DND-41 (cell line): ENCODE data around the gene SEMA3A.

Experiments
- ATAC-seq: fragments of 200-7000 bp; cut with Tn5 transposase; 3 replicates; pipeline ENCODE4 v1.9.1; 2021; ENCODE audit warnings: low read depth; ENCODE audit not compliant: insufficient read depth
- DNase-seq: peaks from one replicate; pipeline ENCODE4 v3.0.0-alpha.2; 2020
- H2AFZ ChIP-seq: 2 replicates; pipeline ENCODE4 v1.6.0; 2012; ENCODE audit warnings: low read depth, low read length
- H3K27ac ChIP-seq: 2 replicates; pipeline ENCODE4 v1.5.1; 2012; ENCODE audit warnings: low read length, inconsistent platforms
- H3K27me3 ChIP-seq: fragments of 200-600 bp; sonication (generic); 2 replicates; pipeline ENCODE4 v1.6.0; 2012; ENCODE audit warnings: low read length, mild to moderate bottlenecking, inconsistent platforms; ENCODE audit not compliant: insufficient read depth, poor library complexity
- H3K36me3 ChIP-seq: 2 replicates; pipeline ENCODE4 v1.5.1; 2012; ENCODE audit warnings: low read length, inconsistent platforms; ENCODE audit not compliant: insufficient read depth
- H3K4me1 ChIP-seq: 2 replicates; pipeline ENCODE4 v1.5.1; 2012; ENCODE audit warnings: mild to moderate bottlenecking, low read length; ENCODE audit not compliant: insufficient read depth
- H3K4me2 ChIP-seq: 2 replicates; pipeline ENCODE4 v1.6.0; 2012; ENCODE audit warnings: mild to moderate bottlenecking, moderate library complexity, low read length, inconsistent platforms; ENCODE audit not compliant: insufficient read depth
- H3K4me3 ChIP-seq, 2 experiments: fragments of 200-600 bp in 1 of 2; shearing (Covaris generic) in 1 of 2; 2 replicates each; pipeline ENCODE4 v1.5.1; 2012 to 2016; ENCODE audit warnings: inconsistent platforms in 2 of 2, low read length in 2 of 2, mild to moderate bottlenecking in 2 of 2, low read depth in 1 of 2, moderate library complexity in 1 of 2
- H3K79me2 ChIP-seq: 2 replicates; pipeline ENCODE4 v1.6.0; 2012; ENCODE audit warnings: low read length, inconsistent platforms; ENCODE audit not compliant: insufficient read depth
- H3K9ac ChIP-seq: 2 replicates; pipeline ENCODE4 v1.6.0; 2012; ENCODE audit warnings: low read depth, mild to moderate bottlenecking, inconsistent platforms, low read length, moderate library complexity
- H3K9me3 ChIP-seq: 2 replicates; pipeline ENCODE4 v1.5.1; 2012; ENCODE audit warnings: low read length, moderate library complexity, mild to moderate bottlenecking, inconsistent platforms; ENCODE audit not compliant: insufficient read depth, severe bottlenecking
- H4K20me1 ChIP-seq: 2 replicates; pipeline ENCODE4 v1.6.0; 2012; ENCODE audit warnings: low read length; ENCODE audit not compliant: insufficient read depth
- EZH2 ChIP-seq: IDR thresholded peaks from 3 replicates; pipeline ENCODE4 v1.6.1; 2012; ENCODE audit warnings: borderline replicate concordance, low read depth, mild to moderate bottlenecking, moderate library complexity, low read length, inconsistent platforms; ENCODE audit not compliant: severe bottlenecking
- TF ChIP-seq, protein P1 (sequence below): IDR thresholded peaks from 2 replicates; pipeline ENCODE4 v1.5.1; 2012; ENCODE audit warnings: borderline replicate concordance, low read length, moderate library complexity, mild to moderate bottlenecking; ENCODE audit not compliant: poor library complexity, severe bottlenecking; ENCODE audit errors: extremely low read depth

Gene SEMA3A

DNA sequence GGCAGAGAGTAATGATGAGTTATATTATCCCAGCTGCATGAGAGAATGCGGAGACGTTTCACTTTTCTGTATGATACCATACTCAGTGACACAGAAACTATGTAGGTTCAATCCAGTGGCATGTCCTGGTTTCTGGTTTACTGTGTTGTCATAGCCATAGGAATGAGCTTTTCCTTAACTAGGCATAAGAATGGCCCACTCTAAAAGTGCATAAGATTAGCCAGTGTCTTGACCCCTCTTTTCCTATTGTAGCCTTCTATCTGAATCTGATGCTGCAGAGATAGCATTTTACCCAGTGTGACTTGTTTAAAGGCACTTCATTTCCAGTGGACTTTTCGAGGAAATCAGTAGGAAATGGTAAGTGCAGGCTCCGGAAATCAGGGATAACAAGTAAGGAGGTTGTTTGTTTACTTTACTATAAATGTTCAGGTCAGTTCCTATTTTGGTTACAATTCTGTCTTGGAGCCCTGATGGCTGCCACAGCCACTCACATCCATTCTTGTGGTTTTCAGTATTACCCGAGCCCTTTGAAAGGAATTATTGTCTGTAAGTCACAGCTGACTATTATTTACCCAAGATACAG is 70.5 kb downstream of the SEMA3A start:
- ATAC-seq: peak; percentile 44; the same call in 2 of the 3 replicates
- Histone ChIP-seq H3K79me2 (no peaks in the 10 kb centered on the region), H4K20me1 (no peaks in the 10 kb centered on the region), H3K4me3 (no peak overlapping the region), H3K4me1 (no peaks in the 10 kb centered on the region), H3K27me3 (no peaks in the 10 kb centered on the region), H3K27ac (no peak overlapping the region), H3K9ac (no peak overlapping the region), H3K36me3 (no peaks in the 10 kb centered on the region), H2AFZ (no peak overlapping the region), H3K9me3 (no peaks in the 10 kb centered on the region), H3K4me2 (no peak overlapping the region)
- TF ChIP-seq, protein P1, sequence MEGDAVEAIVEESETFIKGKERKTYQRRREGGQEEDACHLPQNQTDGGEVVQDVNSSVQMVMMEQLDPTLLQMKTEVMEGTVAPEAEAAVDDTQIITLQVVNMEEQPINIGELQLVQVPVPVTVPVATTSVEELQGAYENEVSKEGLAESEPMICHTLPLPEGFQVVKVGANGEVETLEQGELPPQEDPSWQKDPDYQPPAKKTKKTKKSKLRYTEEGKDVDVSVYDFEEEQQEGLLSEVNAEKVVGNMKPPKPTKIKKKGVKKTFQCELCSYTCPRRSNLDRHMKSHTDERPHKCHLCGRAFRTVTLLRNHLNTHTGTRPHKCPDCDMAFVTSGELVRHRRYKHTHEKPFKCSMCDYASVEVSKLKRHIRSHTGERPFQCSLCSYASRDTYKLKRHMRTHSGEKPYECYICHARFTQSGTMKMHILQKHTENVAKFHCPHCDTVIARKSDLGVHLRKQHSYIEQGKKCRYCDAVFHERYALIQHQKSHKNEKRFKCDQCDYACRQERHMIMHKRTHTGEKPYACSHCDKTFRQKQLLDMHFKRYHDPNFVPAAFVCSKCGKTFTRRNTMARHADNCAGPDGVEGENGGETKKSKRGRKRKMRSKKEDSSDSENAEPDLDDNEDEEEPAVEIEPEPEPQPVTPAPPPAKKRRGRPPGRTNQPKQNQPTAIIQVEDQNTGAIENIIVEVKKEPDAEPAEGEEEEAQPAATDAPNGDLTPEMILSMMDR: no peak
- no peak for DNase-seq

DNA sequence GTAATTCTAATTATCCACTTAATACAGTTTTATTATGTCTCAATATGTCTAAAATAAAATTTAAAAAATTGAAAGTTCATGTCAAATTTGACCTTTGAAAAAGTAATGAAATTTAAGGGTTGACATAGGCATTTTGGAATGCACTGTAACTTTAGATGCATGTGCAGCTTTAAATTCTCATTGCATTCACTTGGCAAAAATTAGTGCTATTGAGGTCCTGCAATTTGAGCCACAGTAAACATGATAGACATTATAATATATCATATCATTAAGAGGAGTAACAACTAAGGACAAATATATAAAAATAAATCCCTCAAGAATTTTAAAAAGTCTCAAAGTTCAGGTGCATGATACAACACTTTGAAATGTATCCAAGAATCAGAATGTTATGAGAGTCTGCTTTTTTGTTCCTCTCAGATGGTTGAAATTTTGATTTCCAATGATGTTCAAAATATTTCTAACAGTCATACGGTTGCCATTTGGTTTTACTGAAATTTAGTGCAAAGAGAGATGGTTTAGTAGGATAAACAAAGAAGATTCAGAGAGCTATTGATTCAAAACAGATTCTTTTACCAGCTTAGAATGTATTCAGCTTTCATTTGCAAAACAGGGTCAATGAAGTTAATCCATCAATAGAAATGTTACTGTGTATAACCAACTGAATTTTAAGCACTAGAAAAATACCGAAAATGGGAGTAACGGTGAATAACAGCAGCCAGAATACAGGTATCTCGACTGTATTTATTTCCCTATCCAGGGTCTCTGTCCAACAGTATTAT is 71.8 kb downstream of the SEMA3A start:
- Histone ChIP-seq H3K4me3 (no peak overlapping the region), H3K27ac (no peak overlapping the region), H3K79me2 (no peaks in the 10 kb centered on the region), H4K20me1 (no peaks in the 10 kb centered on the region), H3K9me3 (no peaks in the 10 kb centered on the region), H3K4me2 (no peak overlapping the region), H3K9ac (no peak overlapping the region), H3K36me3 (no peaks in the 10 kb centered on the region), H2AFZ (no peak overlapping the region), H3K4me1 (no peaks in the 10 kb centered on the region), H3K27me3 (no peaks in the 10 kb centered on the region)
- TF ChIP-seq, protein P1: no peak
- no peak for TF ChIP-seq EZH2
- no peak for ATAC-seq
- DNase-seq: no peak

DNA sequence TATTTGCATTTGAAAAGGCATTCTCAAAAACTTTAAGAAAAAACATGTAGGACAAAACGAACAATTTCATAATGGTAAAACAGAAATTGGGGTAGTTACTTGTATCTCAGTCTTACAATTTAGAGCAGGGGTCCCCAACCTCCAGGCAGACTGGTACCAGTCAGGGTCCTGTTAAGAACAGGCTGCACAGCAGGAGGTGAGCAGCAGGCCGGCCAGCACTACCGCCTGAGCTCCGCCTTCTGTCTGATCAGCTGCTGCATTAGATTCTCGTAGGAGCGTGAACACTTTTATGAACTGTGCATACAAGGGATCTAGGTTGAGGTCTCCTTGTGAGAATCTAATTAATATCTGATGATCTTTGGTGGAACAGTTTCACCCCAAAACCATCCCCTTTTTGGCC is 77.3 kb downstream of the SEMA3A start:
- no peaks in the 10 kb centered on the region for H4K20me1 ChIP-seq
- ATAC-seq: no peak

More for the DNA sequence above, 77.3 kb downstream of the SEMA3A start:
- DNase-seq: no peak
- H3K27me3 ChIP-seq: no peaks in the 10 kb centered on the region
- no peak overlapping the region for H3K4me2 ChIP-seq
- H2AFZ ChIP-seq: no peak overlapping the region
- H3K79me2 ChIP-seq: no peaks in the 10 kb centered on the region
- no peaks in the 10 kb centered on the region for H3K9me3 ChIP-seq
- no peak overlapping the region for H3K9ac ChIP-seq
- no peak overlapping the region for H3K4me3 ChIP-seq
- TF ChIP-seq, protein P1: no peak
- TF ChIP-seq EZH2: no peak
- H3K36me3 ChIP-seq: no peaks in the 10 kb centered on the region
- H3K27ac ChIP-seq: no peak overlapping the region
- H3K4me1 ChIP-seq: no peaks in the 10 kb centered on the region
